ENCODE data around the gene NPAS3. TPM values are rescaled to one million over a fixed set of nuclear protein-coding genes. Genes with fewer than 3 reads are reported as not detected.
A peak's percentile ranks its signal among the peaks of the same experiment; 100 is the strongest.

NPAS3 gene
- total RNA-seq, 4 donors from 2014 or later, result 0.19 to 2.1 (median 1.7) TPM; not detected in 1

- no peak for DNase-seq
- H3K27ac ChIP-seq, result no peak overlapping the region
- H3K36me3 ChIP-seq, result no peaks in the 10 kb centered on the region
- H3K27me3 ChIP-seq, result no peaks in the 10 kb centered on the region
- H3K4me3 ChIP-seq, result no peak overlapping the region
- TF ChIP-seq CTCF (IDR thresholded peaks at IDR 0.05) (no peak), POLR2A (IDR thresholded peaks at IDR 0.05) (no peak)
- no peaks in the 10 kb centered on the region for H3K4me1 ChIP-seq
- no peaks in the 10 kb centered on the region for H3K9me3 ChIP-seq
These were observed 527.4 kb downstream of the NPAS3 start for GRCh38 chr14:33465846-33466700.

GRCh38 chr14:33467971-33468370 is 529.3 kb downstream of the NPAS3 start:
- TF ChIP-seq POLR2A (IDR thresholded peaks at IDR 0.05) (no peak), CTCF (IDR thresholded peaks at IDR 0.05) (no peak)
- Histone ChIP-seq H3K9me3 (no peaks in the 10 kb centered on the region), H3K4me1 (no peaks in the 10 kb centered on the region), H3K27ac (no peak overlapping the region), H3K4me3 (no peak overlapping the region), H3K27me3 (no peaks in the 10 kb centered on the region), H3K36me3 (no peaks in the 10 kb centered on the region)
- no peak for DNase-seq

GRCh38 chr14:33469898-33470297 is 531.2 kb downstream of the NPAS3 start:
- no peaks in the 10 kb centered on the region for H3K4me1 ChIP-seq

GRCh38 chr14:33471776-33472175 is 533.1 kb downstream of the NPAS3 start:
- Histone ChIP-seq H3K9me3 (no peaks in the 10 kb centered on the region), H3K27me3 (no peaks in the 10 kb centered on the region), H3K36me3 (no peaks in the 10 kb centered on the region), H3K27ac (no peak overlapping the region), H3K4me3 (no peak overlapping the region), H3K4me1 (no peaks in the 10 kb centered on the region)
- no peak for DNase-seq
- no peak for TF ChIP-seq CTCF (IDR thresholded peaks at IDR 0.05)
- TF ChIP-seq POLR2A (IDR thresholded peaks at IDR 0.05), result no peak

More at GRCh38 chr14:33469898-33470297, 531.2 kb downstream of the NPAS3 start:
- TF ChIP-seq CTCF (IDR thresholded peaks at IDR 0.05) (no peak), POLR2A (IDR thresholded peaks at IDR 0.05) (no peak)
- Histone ChIP-seq H3K4me3 (no peak overlapping the region), H3K27me3 (no peaks in the 10 kb centered on the region), H3K36me3 (no peaks in the 10 kb centered on the region), H3K27ac (no peak overlapping the region), H3K9me3 (no peaks in the 10 kb centered on the region)
- DNase-seq, result no peak

GRCh38 chr14:33475623-33476022 is 536.9 kb downstream of the NPAS3 start:
- no peak for TF ChIP-seq POLR2A (IDR thresholded peaks at IDR 0.05)
- TF ChIP-seq CTCF (IDR thresholded peaks at IDR 0.05), result peak in 4 of 6 experiments; percentile 5 to 49 (median 40)
- no peaks in the 10 kb centered on the region for H3K4me1 ChIP-seq
- no peak overlapping the region for H3K4me3 ChIP-seq
- H3K36me3 ChIP-seq, result no peaks in the 10 kb centered on the region
- H3K27me3 ChIP-seq, result no peaks in the 10 kb centered on the region
- DNase-seq, result peak in 2 of 3 donors; percentile 56 to 57
- H3K9me3 ChIP-seq, result no peaks in the 10 kb centered on the region
- no peak overlapping the region for H3K27ac ChIP-seq
